ENCODE data around the gene KRTAP4-4. TPM values are rescaled to one million over a fixed set of nuclear protein-coding genes. Genes with fewer than 3 reads are reported as not detected.
"Not testable (repeated sequence)": the region's sequence is repeated elsewhere in the genome, so short reads cannot be mapped to it uniquely, and the experiment has no call there.

Gene KRTAP4-4
- total and polyA plus RNA-seq, 10 of the 15 experiments (the other 5 are each of a cell fraction or from before 2014, with no cell fraction given) = not detected

GRCh38 chr17:41148971-41149651 is 11.4 kb downstream of the KRTAP4-4 start:
- WGBS (ENCODE audit: insufficient coverage, insufficient replicate concordance, low lambda C conversion rate, missing lambda C conversion rate) = 14% methylated on average over 10 of the region's 10 CpGs
- ATAC-seq; H4K20me1 ChIP-seq (ENCODE audit: control insufficient read depth, insufficient read depth); CTCF ChIA-PET; in situ Hi-C loops (cut with MboI); H3K79me2 ChIP-seq (ENCODE audit: control insufficient read depth, insufficient read depth, low read length); intact Hi-C loops (cut with micrococcal nuclease; ENCODE audit: unreplicated experiment); FAIRE-seq; H3K36me3 ChIP-seq (ENCODE audit: control insufficient read depth in 2 of 2, insufficient read depth in 2 of 2, low read length in 1 of 2); H3K27me3 ChIP-seq (replicated peaks in 1 of 2; ENCODE audit: control insufficient read depth in 2 of 2, insufficient read depth in 2 of 2, low read length in 1 of 2); H3K4me1 ChIP-seq (ENCODE audit: control insufficient read depth, insufficient read depth, low read length); RAD21 ChIA-PET (ENCODE audit: unreplicated experiment); H3K9ac ChIP-seq (ENCODE audit: control insufficient read depth, insufficient read depth, low read length); H3K4me2 ChIP-seq (ENCODE audit: control insufficient read depth, insufficient read depth); H3K9me3 ChIP-seq (replicated peaks; ENCODE audit: control insufficient read depth, insufficient read depth, low read length); DNase-seq (ENCODE audit: low read depth, low spot score); H3K27ac ChIP-seq (ENCODE audit: control insufficient read depth, insufficient read depth); BruUV-seq (replicated peaks); H3K4me3 ChIP-seq; H2AFZ ChIP-seq (ENCODE audit: control insufficient read depth, low read depth, low read length): not testable (repeated sequence)
- ChIA-PET SMC1A (ENCODE audit: uncharacterized antibody, unreplicated experiment) (interaction anchor here (0.6 kb wide), 1 partner anchor 442 kb away, joined by 3 read pairs; no protein-coding TSS in a partner anchor), POLR2A (interaction anchor here (0.5 kb wide), 1 partner anchor 1830 kb away, joined by 3 read pairs; no protein-coding TSS in a partner anchor)

- ATAC-seq (no peak), FAIRE-seq (no peak), DNase-seq (ENCODE audit: low read depth, low spot score) (no peak)
- H3K4me2 ChIP-seq (ENCODE audit: control insufficient read depth, insufficient read depth) = no peak overlapping the region
- no peak overlapping the region for H3K4me3 ChIP-seq
- 50% methylated on average over 2 of the region's 2 CpGs for WGBS (ENCODE audit: insufficient coverage, insufficient replicate concordance, low lambda C conversion rate, missing lambda C conversion rate)
- no peak overlapping the region for H3K27ac ChIP-seq (ENCODE audit: control insufficient read depth, insufficient read depth)
- no peaks in the 10 kb centered on the region for H3K4me1 ChIP-seq (ENCODE audit: control insufficient read depth, insufficient read depth, low read length)
- no peaks in the 10 kb centered on the region for H3K79me2 ChIP-seq (ENCODE audit: control insufficient read depth, insufficient read depth, low read length)
- no peak overlapping the region for H3K9ac ChIP-seq (ENCODE audit: control insufficient read depth, insufficient read depth, low read length)
- no peak overlapping the region for H2AFZ ChIP-seq (ENCODE audit: control insufficient read depth, low read depth, low read length)
- ChIA-PET RAD21 (ENCODE audit: unreplicated experiment) (no interaction called here), POLR2A (no interaction called here), SMC1A (ENCODE audit: uncharacterized antibody, unreplicated experiment) (no interaction called here), CTCF (interaction anchor here (0.8 to 1.2 kb wide), 2 partner anchors 206 to 401 kb away, joined by 3 read pairs; no protein-coding TSS in a partner anchor)
- in situ Hi-C loops (cut with MboI) (no loop called here), intact Hi-C loops (cut with micrococcal nuclease; ENCODE audit: unreplicated experiment) (no loop called here)
- no TSS peak for BruUV-seq (replicated peaks)
- H3K36me3 ChIP-seq (ENCODE audit: control insufficient read depth in 2 of 2, insufficient read depth in 2 of 2, low read length in 1 of 2) = no peaks in the 10 kb centered on the region
- H3K9me3 ChIP-seq (replicated peaks; ENCODE audit: control insufficient read depth, insufficient read depth, low read length) = no peaks in the 10 kb centered on the region; the same call in 2 of the 3 replicates
- H3K27me3 ChIP-seq (replicated peaks in 1 of 2; ENCODE audit: control insufficient read depth in 2 of 2, insufficient read depth in 2 of 2, low read length in 1 of 2) = no peaks in the 10 kb centered on the region
- no peaks in the 10 kb centered on the region for H4K20me1 ChIP-seq (ENCODE audit: control insufficient read depth, insufficient read depth)
- TF ChIP-seq ZNF217 (IDR thresholded peaks at IDR 0.05) (no peak), SPI1 (IDR thresholded peaks at IDR 0.05; ENCODE audit: borderline replicate concordance, insufficient read depth, low read depth, low read length) (no peak), MEF2B (IDR thresholded peaks at IDR 0.05; ENCODE audit: partially characterized antibody, poor library complexity, severe bottlenecking) (no peak), SMC3 (IDR thresholded peaks at IDR 0.05; ENCODE audit: borderline replicate concordance, low read length) (no peak), WRNIP1 (IDR thresholded peaks at IDR 0.05; ENCODE audit: borderline replicate concordance, low read depth, low read length) (no peak), CREB1 (IDR thresholded peaks at IDR 0.05; ENCODE audit: low read depth) (no peak), TAF1 (IDR thresholded peaks at IDR 0.05; ENCODE audit: borderline replicate concordance, low read depth, low read length) (no peak), SIX5 (IDR thresholded peaks at IDR 0.05; ENCODE audit: low read depth, low read length, severe bottlenecking) (no peak), MXI1 (IDR thresholded peaks at IDR 0.05; ENCODE audit: low read depth, low read length) (no peak), ATF7 (IDR thresholded peaks at IDR 0.05; ENCODE audit: low read depth) (no peak), HDGF (IDR thresholded peaks at IDR 0.05) (no peak), SMARCA5 (IDR thresholded peaks at IDR 0.05) (no peak), ELK1 (IDR thresholded peaks at IDR 0.05; ENCODE audit: low read depth, low read length) (no peak), CEBPB (IDR thresholded peaks at IDR 0.05; ENCODE audit: borderline replicate concordance in 1 of 2, low read depth in 2 of 2, low read length in 2 of 2) (no peak), TCF7 (IDR thresholded peaks at IDR 0.05; ENCODE audit: borderline replicate concordance) (no peak), HDAC2 (IDR thresholded peaks at IDR 0.05) (no peak)
These were observed 12.9 kb downstream of the KRTAP4-4 start for GRCh38 chr17:41147531-41148204.
